Endodermal cell (in vitro differentiated cells): Measurements from ENCODE around the gene KCNJ10. TPM values are rescaled to one million over a fixed set of nuclear protein-coding genes. Genes with fewer than 3 reads are reported as not detected.
A peak's percentile ranks its signal among the peaks of the same experiment; 100 is the strongest.

Source experiments
- DNase-seq: peaks from one replicate; pipeline ENCODE4 v3.0.0-alpha.2; 2017
- H3K27ac ChIP-seq: 2 replicates; pipeline ENCODE4 v1.5.1; 2013; ENCODE audit warnings: mild to moderate bottlenecking, low read depth, low read length, moderate library complexity
- H3K27me3 ChIP-seq: 2 replicates; pipeline ENCODE4 v1.6.1; 2013; ENCODE audit warnings: mild to moderate bottlenecking, low read length, moderate library complexity; ENCODE audit not compliant: insufficient read depth, control insufficient read depth, poor library complexity, severe bottlenecking
- H3K36me3 ChIP-seq: 2 replicates; pipeline ENCODE4 v1.7.0; 2013; ENCODE audit warnings: mild to moderate bottlenecking, low read length, moderate library complexity; ENCODE audit not compliant: control insufficient read depth, insufficient read depth
- H3K4me1 ChIP-seq: one replicate; pipeline ENCODE4 v1.7.0; 2013; ENCODE audit warnings: low read length; ENCODE audit not compliant: control insufficient read depth, insufficient read depth
- H3K4me3 ChIP-seq: 2 replicates; pipeline ENCODE4 v1.5.1; 2013; ENCODE audit warnings: mild to moderate bottlenecking, low read length, moderate library complexity
- H3K9ac ChIP-seq: 2 replicates; pipeline ENCODE4 v1.6.1; 2013; ENCODE audit warnings: mild to moderate bottlenecking, low read length, moderate library complexity; ENCODE audit not compliant: poor library complexity, severe bottlenecking; ENCODE audit errors: extremely low read depth
- H3K9me3 ChIP-seq: 2 replicates; pipeline ENCODE4 v1.6.1; 2013; ENCODE audit warnings: mild to moderate bottlenecking, low read length, moderate library complexity; ENCODE audit not compliant: control insufficient read depth
- H3K27ac Mint-ChIP-seq: 2 replicates; pipeline ENCODE4 v1.8.0; 2020; ENCODE audit warnings: mixed read lengths
- H3K27me3 Mint-ChIP-seq: 2 replicates; pipeline ENCODE4 v1.8.0; 2021; ENCODE audit warnings: mild to moderate bottlenecking, mixed read lengths; ENCODE audit not compliant: insufficient read depth
- H3K36me3 Mint-ChIP-seq: 2 replicates; pipeline ENCODE4 v1.8.0; 2020; ENCODE audit warnings: low read depth, mixed read lengths
- H3K4me1 Mint-ChIP-seq: 2 replicates; pipeline ENCODE4 v1.8.0; 2020; ENCODE audit warnings: mixed read lengths
- H3K4me3 Mint-ChIP-seq: 2 replicates; pipeline ENCODE4 v1.8.0; 2020; ENCODE audit warnings: mild to moderate bottlenecking, moderate library complexity, mixed read lengths
- H3K9me3 Mint-ChIP-seq: 2 replicates; pipeline ENCODE4 v1.8.0; 2020; ENCODE audit warnings: mild to moderate bottlenecking, mixed read lengths
- WGBS, 2 experiments: methylation state at CpG; one replicate each; pipeline versions ENCODE4 v1.1.5 to v1.1.7; 2013; ENCODE audit warnings: missing lambda C conversion rate in 2 of 2, mixed read lengths in 1 of 2; ENCODE audit not compliant: insufficient coverage in 1 of 2, insufficient read length in 1 of 2; 5-methylcytosine and 5-hydroxymethylcytosine counted together
- total RNA-seq, 2 donors: library from RNA; stranded (reverse); fragmentation: NEBNext Ultra II Directional in 1 of 2; extraction: Animal tissue kit (Norgen Biotek cat#: 25700) in 1 of 2; gene quantifications; 2 replicates in 1 of 2; 3 replicates in 1 of 2; pipeline ENCODE4 v1.2.1, GENCODE V29; 2021
- TF ChIP-seq, protein P1 (sequence below): fragments of 200-600 bp; sonication (generic); conservative IDR thresholded peaks from 2 replicates; pipeline ENCODE4 v1.5.0; 2021; ENCODE audit warnings: antibody characterized with exemption, mild to moderate bottlenecking

KCNJ10 gene
- total RNA-seq, 2 donors from 2014 or later, result 0.26 TPM; not detected in 1

DNA sequence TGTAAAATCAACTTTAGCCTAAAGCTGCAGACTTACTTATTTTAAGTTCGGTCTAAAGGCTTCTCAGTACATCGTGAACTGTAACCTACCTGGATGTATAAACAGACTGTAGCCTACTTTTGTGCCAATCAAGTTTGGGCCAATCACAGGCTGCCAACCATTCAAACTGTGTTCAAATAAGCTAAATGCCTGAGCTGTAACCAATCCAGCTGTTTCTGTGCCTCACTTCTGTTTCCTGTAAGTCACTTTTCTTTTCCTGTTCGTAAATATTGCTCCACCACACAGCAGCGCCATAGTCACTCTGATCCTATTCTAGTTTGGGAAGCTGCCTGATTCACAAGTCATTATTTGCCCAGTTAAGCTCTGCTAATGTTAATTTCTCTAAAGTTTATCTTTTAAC, 78.4 kb downstream of the KCNJ10 start:
- Mint-ChIP-seq H3K27ac (no peak overlapping the region), H3K4me1 (peaks cover 5% of the 10 kb centered on the region), H3K4me3 (no peak overlapping the region), H3K27me3 (peaks cover 2% of the 10 kb centered on the region), H3K9me3 (no peaks in the 10 kb centered on the region), H3K36me3 (no peaks in the 10 kb centered on the region)
- H3K27me3 ChIP-seq, result no peaks in the 10 kb centered on the region
- H3K9ac ChIP-seq, result no peak overlapping the region
- TF ChIP-seq, protein P1, sequence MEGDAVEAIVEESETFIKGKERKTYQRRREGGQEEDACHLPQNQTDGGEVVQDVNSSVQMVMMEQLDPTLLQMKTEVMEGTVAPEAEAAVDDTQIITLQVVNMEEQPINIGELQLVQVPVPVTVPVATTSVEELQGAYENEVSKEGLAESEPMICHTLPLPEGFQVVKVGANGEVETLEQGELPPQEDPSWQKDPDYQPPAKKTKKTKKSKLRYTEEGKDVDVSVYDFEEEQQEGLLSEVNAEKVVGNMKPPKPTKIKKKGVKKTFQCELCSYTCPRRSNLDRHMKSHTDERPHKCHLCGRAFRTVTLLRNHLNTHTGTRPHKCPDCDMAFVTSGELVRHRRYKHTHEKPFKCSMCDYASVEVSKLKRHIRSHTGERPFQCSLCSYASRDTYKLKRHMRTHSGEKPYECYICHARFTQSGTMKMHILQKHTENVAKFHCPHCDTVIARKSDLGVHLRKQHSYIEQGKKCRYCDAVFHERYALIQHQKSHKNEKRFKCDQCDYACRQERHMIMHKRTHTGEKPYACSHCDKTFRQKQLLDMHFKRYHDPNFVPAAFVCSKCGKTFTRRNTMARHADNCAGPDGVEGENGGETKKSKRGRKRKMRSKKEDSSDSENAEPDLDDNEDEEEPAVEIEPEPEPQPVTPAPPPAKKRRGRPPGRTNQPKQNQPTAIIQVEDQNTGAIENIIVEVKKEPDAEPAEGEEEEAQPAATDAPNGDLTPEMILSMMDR, result no peak
- no peaks in the 10 kb centered on the region for H3K36me3 ChIP-seq
- H3K27ac ChIP-seq, result no peak overlapping the region
- no peaks in the 10 kb centered on the region for H3K9me3 ChIP-seq
- H3K4me3 ChIP-seq, result no peak overlapping the region
- DNase-seq, result peak; percentile 34
- no peaks in the 10 kb centered on the region for H3K4me1 ChIP-seq
- 89 to 92% methylated on average over 4 of the region's 4 CpGs for WGBS, 2 experiments

DNA sequence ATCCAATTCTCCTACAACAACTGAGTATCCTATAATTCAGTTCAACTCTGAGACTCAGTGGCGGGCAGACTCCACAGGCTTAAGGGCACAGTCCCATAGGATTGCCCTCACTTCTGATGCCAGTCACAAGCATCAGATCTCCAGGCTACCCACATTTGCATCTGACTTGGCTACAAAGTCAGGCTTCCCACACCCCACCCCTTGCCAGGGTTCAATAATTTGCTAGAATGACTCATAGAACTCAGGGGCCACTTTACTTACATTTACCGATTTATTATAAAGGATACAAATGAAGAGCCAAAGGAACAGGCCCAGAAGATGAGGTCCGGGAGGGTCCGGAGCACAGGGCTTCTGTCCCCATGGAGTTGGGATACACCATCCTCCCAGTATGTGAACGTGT, 80.0 kb downstream of the KCNJ10 start:
- WGBS, 2 experiments, result 91 to 100% methylated on average over 3 to 5 of the region's 5 CpGs
- Histone ChIP-seq H3K27me3 (no peaks in the 10 kb centered on the region), H3K36me3 (no peaks in the 10 kb centered on the region), H3K4me3 (no peak overlapping the region), H3K9ac (no peak overlapping the region), H3K4me1 (no peaks in the 10 kb centered on the region), H3K27ac (no peak overlapping the region), H3K9me3 (no peaks in the 10 kb centered on the region)
- Mint-ChIP-seq H3K27ac (no peak overlapping the region), H3K36me3 (no peaks in the 10 kb centered on the region), H3K9me3 (no peaks in the 10 kb centered on the region), H3K4me3 (no peak overlapping the region), H3K27me3 (peaks cover 4% of the 10 kb centered on the region), H3K4me1 (peaks cover 5% of the 10 kb centered on the region)
- TF ChIP-seq, protein P1, result no peak
- no peak for DNase-seq

DNA sequence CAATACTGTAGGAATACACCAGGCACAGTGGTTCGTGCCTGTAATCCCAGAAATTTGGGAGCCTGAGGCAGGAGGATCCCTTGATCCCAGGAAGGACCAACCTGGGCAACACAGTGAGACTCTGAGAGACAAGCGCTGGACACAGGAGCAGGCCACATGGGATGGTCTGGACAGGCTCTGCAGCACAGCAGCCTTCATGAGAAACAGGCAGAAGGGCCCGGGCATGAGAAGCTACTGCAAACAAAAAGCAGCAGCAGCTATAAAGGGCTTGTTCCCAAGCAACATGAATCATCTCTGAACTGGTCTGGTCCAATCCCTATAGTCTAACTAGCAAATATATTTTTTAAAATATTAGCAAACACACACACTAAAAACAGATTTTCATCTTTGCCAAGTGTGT, 80.4 kb downstream of the KCNJ10 start:
- Histone ChIP-seq H3K36me3 (no peaks in the 10 kb centered on the region), H3K27me3 (no peaks in the 10 kb centered on the region), H3K9me3 (no peaks in the 10 kb centered on the region), H3K4me1 (no peaks in the 10 kb centered on the region), H3K9ac (no peak overlapping the region), H3K27ac (no peak overlapping the region), H3K4me3 (no peak overlapping the region)
- no peaks in the 10 kb centered on the region for H3K9me3 Mint-ChIP-seq
- H3K4me3 Mint-ChIP-seq, result no peak overlapping the region
- TF ChIP-seq, protein P1, result no peak
- peaks cover 5% of the 10 kb centered on the region for H3K4me1 Mint-ChIP-seq
- WGBS, 2 experiments, result 73 to 81% methylated on average over 3 of the region's 3 CpGs
- H3K27me3 Mint-ChIP-seq, result peaks cover 2% of the 10 kb centered on the region
- H3K27ac Mint-ChIP-seq, result no peak overlapping the region
- no peaks in the 10 kb centered on the region for H3K36me3 Mint-ChIP-seq
- no peak for DNase-seq
